ENCODE data around the gene HDAC10. TPM values are rescaled to one million over a fixed set of nuclear protein-coding genes. Genes with fewer than 3 reads are reported as not detected.

The HDAC10 gene
- total RNA-seq, 1 donor from 2014 or later = 81.5 TPM

DNA sequence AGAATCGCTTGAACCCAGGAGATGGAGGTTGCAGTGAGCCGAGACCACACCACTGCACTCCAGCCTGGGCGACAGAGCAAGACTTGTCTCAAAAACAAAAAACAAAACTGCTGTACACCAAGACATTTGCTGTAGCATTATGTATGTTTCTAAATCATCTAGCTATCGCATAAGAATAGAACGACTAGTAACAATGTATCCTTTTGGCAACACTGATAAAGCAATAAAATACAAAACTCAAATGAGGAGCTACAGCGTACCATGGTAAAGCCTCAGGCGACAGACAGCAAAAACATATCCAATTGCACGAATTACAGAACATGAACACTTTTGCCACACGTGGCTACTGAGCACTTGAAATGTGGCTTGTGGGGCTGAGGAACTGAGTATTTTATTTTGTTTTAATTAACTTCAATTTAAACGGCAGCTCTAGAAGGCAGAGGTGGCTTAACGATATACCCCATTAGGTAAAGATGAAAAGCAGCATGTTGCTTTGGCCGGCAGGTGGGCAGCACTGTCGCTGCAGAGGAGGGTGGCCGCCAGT is 8.6 kb downstream of the HDAC10 start:
- Mint-ChIP-seq H3K4me1 (ENCODE audit: low read depth) (peaks cover 24% of the 10 kb centered on the region), H3K27me3 (no peaks in the 10 kb centered on the region), H3K27ac (no peak overlapping the region), H3K36me3 (ENCODE audit: insufficient read depth) (peaks cover 6% of the 10 kb centered on the region), H3K4me3 (ENCODE audit: low read depth) (peak overlapping the region; percentile 99), H3K9me3 (ENCODE audit: low read depth) (no peaks in the 10 kb centered on the region)
- TF ChIP-seq, protein P1, sequence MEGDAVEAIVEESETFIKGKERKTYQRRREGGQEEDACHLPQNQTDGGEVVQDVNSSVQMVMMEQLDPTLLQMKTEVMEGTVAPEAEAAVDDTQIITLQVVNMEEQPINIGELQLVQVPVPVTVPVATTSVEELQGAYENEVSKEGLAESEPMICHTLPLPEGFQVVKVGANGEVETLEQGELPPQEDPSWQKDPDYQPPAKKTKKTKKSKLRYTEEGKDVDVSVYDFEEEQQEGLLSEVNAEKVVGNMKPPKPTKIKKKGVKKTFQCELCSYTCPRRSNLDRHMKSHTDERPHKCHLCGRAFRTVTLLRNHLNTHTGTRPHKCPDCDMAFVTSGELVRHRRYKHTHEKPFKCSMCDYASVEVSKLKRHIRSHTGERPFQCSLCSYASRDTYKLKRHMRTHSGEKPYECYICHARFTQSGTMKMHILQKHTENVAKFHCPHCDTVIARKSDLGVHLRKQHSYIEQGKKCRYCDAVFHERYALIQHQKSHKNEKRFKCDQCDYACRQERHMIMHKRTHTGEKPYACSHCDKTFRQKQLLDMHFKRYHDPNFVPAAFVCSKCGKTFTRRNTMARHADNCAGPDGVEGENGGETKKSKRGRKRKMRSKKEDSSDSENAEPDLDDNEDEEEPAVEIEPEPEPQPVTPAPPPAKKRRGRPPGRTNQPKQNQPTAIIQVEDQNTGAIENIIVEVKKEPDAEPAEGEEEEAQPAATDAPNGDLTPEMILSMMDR (IDR thresholded peaks at IDR 0.05; ENCODE audit: unreplicated experiment) = no peak
- DNase-seq (ENCODE audit: low spot score, unreplicated experiment) = no peak

DNA sequence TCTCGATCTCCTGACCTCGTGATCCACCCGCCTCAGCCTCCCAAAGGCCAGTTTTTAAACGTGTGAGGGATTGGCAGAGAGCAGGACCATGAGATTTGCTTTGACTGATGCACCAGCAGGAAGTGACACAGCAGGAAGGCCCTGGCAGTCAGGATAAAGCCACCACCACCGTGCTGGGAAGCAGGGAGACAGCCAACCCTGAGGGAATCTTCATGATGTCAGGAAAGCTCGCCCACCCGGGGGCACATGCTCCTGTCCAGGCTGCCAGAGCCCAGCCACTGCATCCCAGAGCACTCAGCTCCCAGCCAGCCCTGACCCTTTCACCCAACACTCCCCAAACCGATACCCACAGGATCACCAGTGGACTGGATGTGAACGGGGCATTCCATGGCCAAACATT is 12.3 kb downstream of the HDAC10 start:
- no peak for DNase-seq (ENCODE audit: low spot score, unreplicated experiment)
- Mint-ChIP-seq H3K27me3 (no peaks in the 10 kb centered on the region), H3K9me3 (ENCODE audit: low read depth) (no peaks in the 10 kb centered on the region), H3K36me3 (ENCODE audit: insufficient read depth) (peaks cover 5% of the 10 kb centered on the region), H3K4me1 (ENCODE audit: low read depth) (peaks cover 17% of the 10 kb centered on the region), H3K4me3 (ENCODE audit: low read depth) (no peak overlapping the region), H3K27ac (no peak overlapping the region)
- TF ChIP-seq, protein P1 (IDR thresholded peaks at IDR 0.05; ENCODE audit: unreplicated experiment) = no peak

DNA sequence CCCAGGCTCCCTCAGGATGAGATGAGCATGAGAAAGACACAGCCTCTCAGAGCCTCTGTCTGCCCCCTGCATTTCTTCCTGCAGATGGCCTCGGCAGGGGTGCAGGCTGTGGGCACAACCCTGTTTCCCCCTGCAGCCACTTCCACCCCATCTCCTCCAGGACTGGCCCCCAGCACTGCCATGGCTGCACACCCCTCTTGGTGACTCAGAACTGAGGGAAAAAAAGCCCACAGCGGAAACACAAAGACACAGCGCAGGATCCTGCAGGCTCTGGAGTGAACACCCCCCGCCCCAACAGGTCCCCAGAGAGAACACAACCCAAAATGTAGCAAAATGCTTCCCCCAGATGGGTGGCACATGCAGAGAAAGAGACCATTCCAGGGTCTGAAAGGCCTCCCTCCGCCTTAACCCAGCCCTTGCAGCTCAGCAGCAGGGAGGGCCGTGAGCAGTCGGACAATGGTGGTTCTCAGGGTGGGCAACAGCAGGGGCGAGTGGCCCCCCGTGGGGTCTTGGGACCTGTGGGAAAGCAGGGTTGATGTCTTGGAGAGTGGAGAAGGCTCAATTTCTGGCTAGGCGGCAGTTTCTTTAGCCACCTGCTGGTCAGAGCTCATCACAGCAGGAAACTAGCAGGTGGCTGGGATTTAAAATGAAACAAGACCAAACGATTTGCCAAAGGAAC is 14.2 kb downstream of the HDAC10 start:
- DNase-seq (ENCODE audit: low spot score, unreplicated experiment) = no peak
- no peaks in the 10 kb centered on the region for H3K27me3 Mint-ChIP-seq
- no peaks in the 10 kb centered on the region for H3K9me3 Mint-ChIP-seq (ENCODE audit: low read depth)
- TF ChIP-seq, protein P1 (IDR thresholded peaks at IDR 0.05; ENCODE audit: unreplicated experiment) = peak; percentile 59
- H3K36me3 Mint-ChIP-seq (ENCODE audit: insufficient read depth) = peaks cover 5% of the 10 kb centered on the region
- H3K4me1 Mint-ChIP-seq (ENCODE audit: low read depth) = peaks cover 6% of the 10 kb centered on the region
- peak overlapping the region; percentile 52 for H3K27ac Mint-ChIP-seq
- no peak overlapping the region for H3K4me3 Mint-ChIP-seq (ENCODE audit: low read depth)

DNA sequence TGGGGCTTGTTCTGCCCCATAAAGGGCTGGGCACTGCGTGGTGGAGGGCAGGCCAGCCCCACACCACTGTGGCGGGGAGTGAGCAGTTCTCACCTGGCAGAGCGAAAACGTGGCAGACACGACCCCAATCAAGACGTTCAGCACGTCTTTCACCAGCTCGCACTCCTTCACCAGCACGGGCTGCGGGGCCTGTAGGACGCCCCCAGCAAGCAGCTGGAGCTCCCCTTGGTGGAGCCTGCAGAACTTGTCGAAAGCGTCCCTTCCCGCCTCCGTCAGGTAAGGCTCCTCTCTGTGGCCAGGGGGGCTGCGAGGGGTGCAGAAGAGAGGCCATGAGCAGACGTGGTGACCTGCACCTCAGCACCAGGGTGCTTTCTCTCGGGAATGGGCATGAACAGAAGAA is 17.8 kb downstream of the HDAC10 start:
- Mint-ChIP-seq H3K4me3 (ENCODE audit: low read depth) (no peak overlapping the region), H3K9me3 (ENCODE audit: low read depth) (no peaks in the 10 kb centered on the region), H3K36me3 (ENCODE audit: insufficient read depth) (peaks cover 8% of the 10 kb centered on the region), H3K27me3 (no peaks in the 10 kb centered on the region), H3K4me1 (ENCODE audit: low read depth) (no peaks in the 10 kb centered on the region), H3K27ac (no peak overlapping the region)
- no peak for DNase-seq (ENCODE audit: low spot score, unreplicated experiment)
- TF ChIP-seq, protein P1 (IDR thresholded peaks at IDR 0.05; ENCODE audit: unreplicated experiment) = no peak

DNA sequence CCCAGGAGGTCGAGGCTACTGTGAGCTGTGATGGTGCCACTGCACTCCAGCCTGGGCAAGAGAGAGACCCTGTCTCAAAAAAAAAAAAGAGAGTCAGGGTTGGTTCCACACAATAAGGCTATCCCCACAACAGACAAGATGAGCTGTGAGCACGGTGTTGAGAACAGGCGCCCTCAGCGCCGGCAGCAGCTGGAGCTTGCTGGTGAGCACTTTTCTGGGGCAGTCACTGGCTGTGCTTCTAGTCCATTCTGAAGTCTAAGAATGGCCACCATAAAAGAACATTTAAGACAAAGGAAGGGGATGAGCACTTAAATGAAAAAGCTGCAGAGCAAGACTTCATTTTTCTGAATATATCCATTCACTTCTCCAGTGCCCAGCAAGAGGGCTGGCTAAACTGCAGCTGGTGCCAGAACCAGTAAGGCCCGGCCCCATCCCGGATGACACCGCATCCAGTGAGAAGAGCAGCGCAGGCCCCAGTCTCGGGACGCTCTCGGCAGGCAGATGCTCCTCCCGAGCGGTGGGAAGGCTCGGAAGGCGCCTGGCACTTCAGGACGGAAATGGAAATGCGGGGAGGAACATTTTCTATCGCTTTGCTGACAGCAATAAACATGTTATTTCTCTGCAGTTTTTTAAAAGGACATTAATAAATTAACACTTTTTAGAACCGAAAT is 18.4 kb downstream of the HDAC10 start:
- H3K4me3 Mint-ChIP-seq (ENCODE audit: low read depth) = no peak overlapping the region
- peaks cover 6% of the 10 kb centered on the region for H3K36me3 Mint-ChIP-seq (ENCODE audit: insufficient read depth)
- no peaks in the 10 kb centered on the region for H3K4me1 Mint-ChIP-seq (ENCODE audit: low read depth)
- H3K27ac Mint-ChIP-seq = no peak overlapping the region
- DNase-seq (ENCODE audit: low spot score, unreplicated experiment) = no peak
- H3K9me3 Mint-ChIP-seq (ENCODE audit: low read depth) = no peaks in the 10 kb centered on the region
- H3K27me3 Mint-ChIP-seq = no peaks in the 10 kb centered on the region
- TF ChIP-seq, protein P1 (IDR thresholded peaks at IDR 0.05; ENCODE audit: unreplicated experiment) = no peak
